Upper lobe of left lung (tissue), 4 donors: ENCODE results near the gene SSR4.

Source experiments
- CTCF ChIP-seq, 6 experiments: fragments of 450-650 bp in 4 of 6; fragments of 200-600 bp in 2 of 6; sonication (generic) in 2 of 6; IDR thresholded peaks; one replicate each; pipeline ENCODE4 v1.5.1; 2016 to 2019; ENCODE audit warnings: antibody characterized with exemption in 6 of 6
- POLR2AphosphoS5 ChIP-seq, 2 donors: sonication (generic); formaldehyde crosslinking; IDR thresholded peaks; one replicate each; pipeline ENCODE4 v1.5.1; 2017; ENCODE audit warnings: antibody characterized with exemption in 2 of 2

GRCh38 chrX:153829799-153830639 is 35.6 kb downstream of the SSR4 start, which contains the start of gene PDZD4:
- TF ChIP-seq CTCF (IDR thresholded peaks at IDR 0.05) (no peak), POLR2AphosphoS5 (IDR thresholded peaks at IDR 0.05) (no peak)
